MM.1S (cell line): ENCODE data around the gene LEAP2.

Experiments
- DNase-seq: peaks from one replicate; pipeline ENCODE4 v3.0.0-alpha.2; 2015
- H2AFZ ChIP-seq: fragments of 300-600 bp; sonication (generic); 2 replicates; pipeline ENCODE4 v1.6.0; 2016; ENCODE audit warnings: antibody characterized with exemption, low read length
- H3F3A ChIP-seq: fragments of 300-600 bp; sonication (generic); 2 replicates; pipeline ENCODE4 v1.6.1; 2016; ENCODE audit warnings: mild to moderate bottlenecking, antibody characterized with exemption, low read length, moderate library complexity, mixed read lengths; ENCODE audit not compliant: insufficient read depth
- H3K27ac ChIP-seq: fragments of 300-600 bp; sonication (generic); 2 replicates; pipeline ENCODE4 v1.5.1; 2016; ENCODE audit warnings: mild to moderate bottlenecking, low read length
- H3K27me3 ChIP-seq: fragments of 300-600 bp; sonication (generic); replicated peaks from 2 replicates; pipeline ENCODE4 v1.6.0; 2016; ENCODE audit warnings: low read length; ENCODE audit not compliant: insufficient read depth
- H3K36me3 ChIP-seq: fragments of 300-600 bp; sonication (generic); replicated peaks from 2 replicates; pipeline ENCODE4 v1.6.1; 2016; ENCODE audit warnings: mild to moderate bottlenecking, low read length, mixed read lengths; ENCODE audit not compliant: insufficient read depth
- H3K4me1 ChIP-seq: fragments of 300-600 bp; sonication (generic); 2 replicates; pipeline ENCODE4 v1.6.1; 2016; ENCODE audit warnings: low read length, mixed read lengths
- H3K4me2 ChIP-seq: fragments of 300-600 bp; sonication (generic); 2 replicates; pipeline ENCODE4 v1.6.0; 2016; ENCODE audit warnings: low read depth, low read length
- H3K4me3 ChIP-seq: fragments of 300-600 bp; sonication (generic); 2 replicates; pipeline ENCODE4 v1.5.1; 2016; ENCODE audit warnings: low read length, mixed read lengths
- H3K79me2 ChIP-seq: fragments of 300-600 bp; sonication (generic); 2 replicates; pipeline ENCODE4 v1.6.1; 2016; ENCODE audit warnings: mixed run types, low read length, mixed read lengths
- H3K9ac ChIP-seq: fragments of 300-600 bp; sonication (generic); 2 replicates; pipeline ENCODE4 v1.6.1; 2016; ENCODE audit warnings: low read length, mixed read lengths
- H3K9me2 ChIP-seq: fragments of 300-600 bp; sonication (generic); replicated peaks from 2 replicates; pipeline ENCODE4 v1.6.1; 2016; ENCODE audit warnings: mild to moderate bottlenecking, low read length, mixed read lengths; ENCODE audit not compliant: insufficient read depth
- H3K9me3 ChIP-seq: fragments of 300-600 bp; sonication (generic); replicated peaks from 2 replicates; pipeline ENCODE4 v1.6.1; 2016; ENCODE audit warnings: mild to moderate bottlenecking, low read length, mixed read lengths; ENCODE audit not compliant: insufficient read depth
- H4K20me1 ChIP-seq: fragments of 300-600 bp; sonication (generic); 2 replicates; pipeline ENCODE4 v1.6.1; 2016; ENCODE audit warnings: mild to moderate bottlenecking, low read length, moderate library complexity, mixed read lengths; ENCODE audit not compliant: insufficient read depth
- CTCF ChIP-seq: fragments of 300-600 bp; sonication (generic); IDR thresholded peaks from 2 replicates; pipeline ENCODE4 v1.5.1; 2016; ENCODE audit warnings: antibody characterized with exemption, low read length, mixed read lengths
- EZH2 ChIP-seq: fragments of 300-600 bp; sonication (generic); optimal IDR thresholded peaks from 2 replicates; pipeline ENCODE3; 2017; ENCODE audit warnings: low read depth, mild to moderate bottlenecking, antibody characterized with exemption, low read length, mixed read lengths
- EZH2phosphoT487 ChIP-seq: fragments of 300-600 bp; sonication (generic); IDR thresholded peaks from 2 replicates; pipeline ENCODE4 v1.6.1; 2018; ENCODE audit warnings: antibody characterized with exemption, low read length

Gene LEAP2

DNA sequence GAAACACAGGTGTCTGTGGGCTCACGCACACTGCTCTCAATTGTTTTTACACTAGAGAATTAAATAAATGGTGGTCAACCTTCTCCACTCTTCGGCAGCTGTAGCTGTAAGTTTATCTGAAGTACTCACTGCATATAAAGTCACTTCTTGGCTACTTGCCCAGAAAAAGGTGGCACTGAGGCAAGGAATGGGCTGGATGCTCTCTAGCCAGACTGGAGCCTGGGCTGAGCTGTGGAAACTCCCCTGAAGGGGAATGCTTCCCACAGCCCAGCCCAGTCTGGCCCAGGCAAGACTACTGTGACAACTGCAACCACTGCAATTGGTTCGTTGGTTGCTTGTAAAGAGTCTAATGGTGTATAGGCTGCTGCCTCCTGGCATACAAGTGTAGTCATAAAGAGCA is 4.5 kb downstream of the LEAP2 start:
- 0 out of 2 replicates have a peak, but pooled peaks cover 6% of the 10 kb centered on the region for H3K36me3 ChIP-seq
- no peaks in the 10 kb centered on the region for H3K9me3 ChIP-seq
- no peak overlapping the region for H2AFZ ChIP-seq
- H4K20me1 ChIP-seq: no peaks in the 10 kb centered on the region
- no peaks in the 10 kb centered on the region for H3F3A ChIP-seq
- no peak overlapping the region for H3K9ac ChIP-seq
- H3K9me2 ChIP-seq: no peaks in the 10 kb centered on the region
- no peak overlapping the region for H3K4me2 ChIP-seq
- H3K4me3 ChIP-seq: no peak overlapping the region
- no peaks in the 10 kb centered on the region for H3K79me2 ChIP-seq
- H3K27me3 ChIP-seq: no peaks in the 10 kb centered on the region
- no peak overlapping the region for H3K27ac ChIP-seq
- TF ChIP-seq EZH2 (no peak), CTCF (no peak), EZH2phosphoT487 (no peak)
- DNase-seq: no peak
- no peaks in the 10 kb centered on the region for H3K4me1 ChIP-seq

GRCh38 chr5:132883261-132883834 is 9.9 kb downstream of the LEAP2 start:
- no peaks in the 10 kb centered on the region for H3K9me2 ChIP-seq
- DNase-seq: peak; percentile 46

DNA sequence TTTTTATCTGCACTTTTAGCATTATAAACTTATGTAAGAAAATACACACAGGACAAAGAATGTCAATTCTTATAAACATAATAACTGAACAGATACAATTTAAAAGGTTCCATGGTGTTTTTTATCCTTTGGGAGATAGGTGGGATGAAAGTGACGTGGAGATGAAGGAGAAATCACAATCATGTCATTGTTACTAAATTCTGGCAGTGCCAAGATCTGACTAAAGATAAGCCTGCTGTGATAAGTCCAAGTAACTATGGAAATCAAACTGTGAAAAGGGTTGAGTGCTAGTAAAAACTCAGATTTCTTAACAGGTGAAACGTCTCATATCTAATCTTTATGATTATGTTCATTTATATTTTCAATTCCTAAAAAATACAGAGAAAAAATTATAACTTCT is 11.1 kb downstream of the LEAP2 start:
- H3K79me2 ChIP-seq: no peaks in the 10 kb centered on the region
- no peak overlapping the region for H3K27ac ChIP-seq
- no peak overlapping the region for H2AFZ ChIP-seq
- no peaks in the 10 kb centered on the region for H3K9me2 ChIP-seq
- no peak for TF ChIP-seq CTCF
- no peak overlapping the region for H3K4me2 ChIP-seq
- H3K36me3 ChIP-seq: peaks cover 12% of the 10 kb centered on the region
- no peak overlapping the region for H3K9ac ChIP-seq
- DNase-seq: no peak
- H3K27me3 ChIP-seq: no peaks in the 10 kb centered on the region
- no peaks in the 10 kb centered on the region for H3K9me3 ChIP-seq
- H4K20me1 ChIP-seq: no peaks in the 10 kb centered on the region
- H3F3A ChIP-seq: 0 out of 2 replicates have a peak, but pooled peaks cover 5% of the 10 kb centered on the region
- no peak overlapping the region for H3K4me3 ChIP-seq
- no peaks in the 10 kb centered on the region for H3K4me1 ChIP-seq

More at GRCh38 chr5:132883261-132883834, 9.9 kb downstream of the LEAP2 start:
- H3K9ac ChIP-seq: no peak overlapping the region
- no peaks in the 10 kb centered on the region for H3K27me3 ChIP-seq
- H3K4me3 ChIP-seq: no peak overlapping the region
- H3K9me3 ChIP-seq: no peaks in the 10 kb centered on the region
- H4K20me1 ChIP-seq: no peaks in the 10 kb centered on the region
- H2AFZ ChIP-seq: no peak overlapping the region
- no peaks in the 10 kb centered on the region for H3K79me2 ChIP-seq
- no peaks in the 10 kb centered on the region for H3K4me1 ChIP-seq
- no peak for TF ChIP-seq EZH2
- TF ChIP-seq CTCF: peak; percentile 73
- H3K27ac ChIP-seq: no peak overlapping the region
- H3K36me3 ChIP-seq: peaks cover 12% of the 10 kb centered on the region
- no peak overlapping the region for H3K4me2 ChIP-seq
- H3F3A ChIP-seq: 0 out of 2 replicates have a peak, but pooled peaks cover 5% of the 10 kb centered on the region
